Measurements from ENCODE around the gene PPP2R3A. TPM values are rescaled to one million over a fixed set of nuclear protein-coding genes. Genes with fewer than 3 reads are reported as not detected.

Gene PPP2R3A
- total and polyA plus RNA-seq, 12 donors, result 2.1 to 23.1 (median 14.3) TPM

DNA sequence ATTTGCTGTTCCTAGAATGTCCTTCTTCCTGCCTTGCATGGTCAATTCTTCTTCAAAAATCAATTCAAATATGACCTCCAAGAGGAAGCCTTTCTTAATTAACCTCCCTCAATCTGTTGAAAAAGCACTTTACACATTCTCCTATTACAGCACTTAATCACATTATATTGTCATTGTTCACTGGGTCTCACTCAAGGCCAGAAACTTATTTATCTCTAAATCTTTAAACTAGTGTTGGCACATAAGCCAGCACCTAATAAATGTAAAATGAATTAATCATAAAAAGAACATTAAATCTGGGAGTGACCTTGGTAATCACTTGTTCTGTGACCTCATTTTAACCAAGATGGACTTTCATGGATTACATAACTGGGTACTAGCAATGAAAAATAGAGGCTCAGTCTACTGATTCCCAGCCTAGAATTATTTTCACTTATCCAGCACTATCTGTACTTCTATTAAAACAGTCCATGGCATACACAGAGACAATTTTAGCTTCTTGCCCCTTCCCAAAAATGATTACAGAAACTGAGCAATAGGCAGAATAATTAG lies 208.5 kb downstream of the PPP2R3A start:
- intact Hi-C loops (cut with DNase I), result no loop called here
- H3K36me3 ChIP-seq (replicated peaks in 1 of 2), result no peaks in the 10 kb centered on the region
- TF ChIP-seq POLR2A (IDR thresholded peaks at IDR 0.05), result no peak
- TF ChIP-seq, protein P1, sequence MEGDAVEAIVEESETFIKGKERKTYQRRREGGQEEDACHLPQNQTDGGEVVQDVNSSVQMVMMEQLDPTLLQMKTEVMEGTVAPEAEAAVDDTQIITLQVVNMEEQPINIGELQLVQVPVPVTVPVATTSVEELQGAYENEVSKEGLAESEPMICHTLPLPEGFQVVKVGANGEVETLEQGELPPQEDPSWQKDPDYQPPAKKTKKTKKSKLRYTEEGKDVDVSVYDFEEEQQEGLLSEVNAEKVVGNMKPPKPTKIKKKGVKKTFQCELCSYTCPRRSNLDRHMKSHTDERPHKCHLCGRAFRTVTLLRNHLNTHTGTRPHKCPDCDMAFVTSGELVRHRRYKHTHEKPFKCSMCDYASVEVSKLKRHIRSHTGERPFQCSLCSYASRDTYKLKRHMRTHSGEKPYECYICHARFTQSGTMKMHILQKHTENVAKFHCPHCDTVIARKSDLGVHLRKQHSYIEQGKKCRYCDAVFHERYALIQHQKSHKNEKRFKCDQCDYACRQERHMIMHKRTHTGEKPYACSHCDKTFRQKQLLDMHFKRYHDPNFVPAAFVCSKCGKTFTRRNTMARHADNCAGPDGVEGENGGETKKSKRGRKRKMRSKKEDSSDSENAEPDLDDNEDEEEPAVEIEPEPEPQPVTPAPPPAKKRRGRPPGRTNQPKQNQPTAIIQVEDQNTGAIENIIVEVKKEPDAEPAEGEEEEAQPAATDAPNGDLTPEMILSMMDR (IDR thresholded peaks at IDR 0.05), result no peak

DNA sequence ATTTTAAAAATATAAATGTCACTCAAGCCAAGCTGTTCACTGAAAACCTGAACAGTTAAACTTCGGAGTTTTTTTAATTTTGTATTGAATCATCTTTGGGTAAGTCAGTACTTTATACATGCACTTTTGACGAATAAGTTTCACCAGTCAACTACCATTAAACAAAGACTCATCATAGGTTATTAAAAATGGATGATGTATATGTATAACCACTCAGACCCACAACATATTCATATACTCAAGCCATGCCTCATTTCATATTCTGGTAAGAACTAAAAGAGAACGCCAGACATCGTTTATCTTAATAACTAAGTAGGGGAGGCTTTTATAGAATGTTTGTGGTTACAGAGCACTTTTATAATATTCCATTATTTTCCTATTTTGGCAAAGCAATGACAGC lies 212.3 kb downstream of the PPP2R3A start:
- no peak overlapping the region for H3K4me3 ChIP-seq
- intact Hi-C loops (cut with DNase I), result no loop called here
- peaks cover 13 to 43% of the 10 kb centered on the region in 2 donors for H3K4me1 ChIP-seq (replicated peaks in 1 of 2)
- no peaks in the 10 kb centered on the region for H3K36me3 ChIP-seq (replicated peaks in 1 of 2)
- no peak overlapping the region for H3K27ac ChIP-seq
- DNase-seq, result no peak
- H3K27me3 ChIP-seq, result no peaks in the 10 kb centered on the region
- TF ChIP-seq, protein P1 (IDR thresholded peaks at IDR 0.05), result no peak
- TF ChIP-seq POLR2A (IDR thresholded peaks at IDR 0.05), result no peak
- no peaks in the 10 kb centered on the region for H3K9me3 ChIP-seq (replicated peaks in 1 of 3)
- WGBS, 4 donors, result 55 to 65% (median 60%) methylated on average over 4 of the region's 4 CpGs

More for the DNA sequence above, 208.5 kb downstream of the PPP2R3A start:
- H3K27ac ChIP-seq, result peak overlapping the region in 2 of 5 donors; percentile 5 to 31
- no peak overlapping the region for H3K4me3 ChIP-seq
- peaks cover 13 to 41% of the 10 kb centered on the region in 2 donors for H3K4me1 ChIP-seq (replicated peaks in 1 of 2)
- no peaks in the 10 kb centered on the region for H3K27me3 ChIP-seq
- no peak for DNase-seq
- H3K9me3 ChIP-seq (replicated peaks in 1 of 3), result no peaks in the 10 kb centered on the region

DNA sequence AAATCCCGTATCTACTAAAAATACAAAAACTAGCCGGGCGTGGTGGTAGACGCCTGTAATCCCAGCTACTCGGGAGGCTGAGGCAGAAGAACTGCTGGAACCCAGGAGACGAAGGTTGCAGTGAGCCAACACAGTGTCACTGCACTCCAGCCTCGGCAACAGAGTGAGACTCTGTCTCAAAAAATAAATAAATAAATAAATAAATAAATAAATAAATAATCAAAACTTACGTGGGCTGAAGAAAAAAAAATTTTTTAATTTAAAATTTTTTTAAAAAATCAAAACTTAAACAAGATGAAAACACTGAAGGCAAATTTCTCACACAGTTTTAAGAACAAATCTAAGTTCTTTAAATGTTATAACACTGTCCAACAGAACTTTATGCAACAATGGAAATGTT lies 216.2 kb downstream of the PPP2R3A start:
- no peak overlapping the region for H3K27ac ChIP-seq
- H3K4me3 ChIP-seq, result no peak overlapping the region
- DNase-seq, result peak in 1 of 7 donors; percentile 47
- H3K36me3 ChIP-seq (replicated peaks in 1 of 2), result no peaks in the 10 kb centered on the region
- TF ChIP-seq, protein P1 (IDR thresholded peaks at IDR 0.05), result no peak
- no peak for TF ChIP-seq POLR2A (IDR thresholded peaks at IDR 0.05)
- intact Hi-C loops (cut with DNase I), result no loop called here
- H3K9me3 ChIP-seq (replicated peaks in 1 of 3), result no peaks in the 10 kb centered on the region
- peaks cover 16 to 45% of the 10 kb centered on the region in 2 donors for H3K4me1 ChIP-seq (replicated peaks in 1 of 2)
- no peaks in the 10 kb centered on the region for H3K27me3 ChIP-seq
- 88 to 92% (median 89%) methylated on average over 8 of the region's 8 CpGs for WGBS, 4 donors

DNA sequence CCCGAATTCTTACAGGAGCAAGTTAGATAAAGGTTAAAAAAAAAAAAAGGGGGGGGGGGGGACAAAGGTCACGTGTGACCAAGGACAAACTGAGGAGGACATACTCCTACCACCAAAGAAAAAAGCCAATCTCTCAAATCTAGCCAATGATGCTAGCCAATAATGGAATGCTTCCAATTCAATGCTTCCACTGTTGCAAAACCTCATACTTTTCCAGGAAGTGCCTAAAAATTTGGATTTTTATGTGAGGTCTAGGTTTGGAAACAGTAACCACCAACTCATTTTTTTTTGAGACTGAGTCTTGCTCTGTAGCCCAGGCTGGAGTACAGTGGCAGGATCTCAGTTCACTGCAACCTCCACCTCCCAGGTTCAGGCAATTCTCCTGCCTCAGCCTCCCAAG lies 219.2 kb downstream of the PPP2R3A start:
- Histone ChIP-seq H3K4me1 (replicated peaks in 1 of 2) (peaks cover 21 to 69% of the 10 kb centered on the region in 2 donors), H3K36me3 (replicated peaks in 1 of 2) (no peaks in the 10 kb centered on the region), H3K27me3 (no peaks in the 10 kb centered on the region), H3K27ac (peak overlapping the region; percentile 34 to 60 (median 45)), H3K9me3 (replicated peaks in 1 of 3) (no peaks in the 10 kb centered on the region), H3K4me3 (no peak overlapping the region)
- no peak for DNase-seq
- intact Hi-C loops (cut with DNase I), result no loop called here
- TF ChIP-seq, protein P1 (IDR thresholded peaks at IDR 0.05), result no peak
- no peak for TF ChIP-seq POLR2A (IDR thresholded peaks at IDR 0.05)
- WGBS, 4 donors, result 25 to 45% (median 35%) methylated on average over 2 of the region's 2 CpGs
